H1 (cell line): ENCODE data around the gene ZMYND15. TPM values are rescaled to one million over a fixed set of nuclear protein-coding genes. Genes with fewer than 3 reads are reported as not detected.

Experiments
- ATF2 ChIP-seq: IDR thresholded peaks from 2 replicates; pipeline ENCODE4 v1.6.1; 2012; ENCODE audit warnings: low read length, inconsistent platforms
- EGR1 ChIP-seq: IDR thresholded peaks from 2 replicates; pipeline ENCODE4 v1.6.1; 2011; ENCODE audit warnings: low read depth, low read length, borderline replicate concordance
- EP300 ChIP-seq, 2 experiments: IDR thresholded peaks; 1 replicate in 1 of 2; 2 replicates in 1 of 2; pipeline ENCODE4 v1.6.1; 2011 to 2012; ENCODE audit warnings: low read depth in 2 of 2, low read length in 2 of 2, mild to moderate bottlenecking in 2 of 2, borderline replicate concordance in 1 of 2, inconsistent platforms in 1 of 2, moderate library complexity in 1 of 2
- FOSL1 ChIP-seq: IDR thresholded peaks from 2 replicates; pipeline ENCODE4 v1.6.1; 2011; ENCODE audit warnings: mild to moderate bottlenecking, low read depth, low read length, moderate library complexity; ENCODE audit not compliant: insufficient read depth
- GTF2F1 ChIP-seq: IDR thresholded peaks from 2 replicates; pipeline ENCODE4 v1.6.1; 2012; ENCODE audit warnings: low read depth, low read length, improper control_type of control experiment, borderline replicate concordance
- PHF8 ChIP-seq: fragments of 200-600 bp; sonication (generic); conservative IDR thresholded peaks from 2 replicates; pipeline ENCODE4 v1.7.1; 2012; ENCODE audit warnings: low read depth, mild to moderate bottlenecking, inconsistent platforms, low read length, moderate library complexity
- SRF ChIP-seq: IDR thresholded peaks from 2 replicates; pipeline ENCODE4 v1.6.1; 2011; ENCODE audit warnings: mild to moderate bottlenecking, low read depth, low read length, moderate library complexity
- YY1 ChIP-seq: IDR thresholded peaks from 2 replicates; pipeline ENCODE4 v1.6.1; 2011; ENCODE audit warnings: low read depth, mild to moderate bottlenecking, low read length
- polyA plus RNA-seq, 7 experiments: library from polyadenylated mRNA; depleted of rRNA in 3 of 7; stranded (reverse) in 5 of 7; unstranded in 2 of 7; fragments of >200 nt in 5 of 7; fragments of 200-250 nt in 2 of 7; gene quantifications; 1 replicate in 5 of 7; 2 replicates in 1 of 7; 4 replicates in 1 of 7; pipeline versions ENCODE4 v1.2.1 to v1.2.3, GENCODE V29; 2011 to 2013; ENCODE audit warnings: missing spikeins in 2 of 7, mixed read lengths in 2 of 7
- total RNA-seq: library from RNA; stranded (reverse); fragmentation: NEBNext Ultra II Directional; extraction: Animal tissue kit (Norgen Biotek cat#: 25700); gene quantifications from 2 replicates; pipeline ENCODE4 v1.2.1, GENCODE V29; 2021
- TF ChIP-seq, protein P1 (sequence below): fragments of 300-600 bp; sonication (generic); IDR thresholded peaks from 2 replicates; pipeline ENCODE4 v1.7.1; 2012; ENCODE audit warnings: low read length, moderate library complexity, mild to moderate bottlenecking, inconsistent platforms; ENCODE audit not compliant: insufficient replicate concordance

The ZMYND15 gene
- total and polyA plus RNA-seq, 2 of the 8 experiments (the other 6 are each of a cell fraction or from before 2014, with no cell fraction given) = 0.53 to 0.58 TPM

GRCh38 chr17:4786516-4786915, 46.9 kb downstream of the ZMYND15 start (continued):
- TF ChIP-seq, protein P1, sequence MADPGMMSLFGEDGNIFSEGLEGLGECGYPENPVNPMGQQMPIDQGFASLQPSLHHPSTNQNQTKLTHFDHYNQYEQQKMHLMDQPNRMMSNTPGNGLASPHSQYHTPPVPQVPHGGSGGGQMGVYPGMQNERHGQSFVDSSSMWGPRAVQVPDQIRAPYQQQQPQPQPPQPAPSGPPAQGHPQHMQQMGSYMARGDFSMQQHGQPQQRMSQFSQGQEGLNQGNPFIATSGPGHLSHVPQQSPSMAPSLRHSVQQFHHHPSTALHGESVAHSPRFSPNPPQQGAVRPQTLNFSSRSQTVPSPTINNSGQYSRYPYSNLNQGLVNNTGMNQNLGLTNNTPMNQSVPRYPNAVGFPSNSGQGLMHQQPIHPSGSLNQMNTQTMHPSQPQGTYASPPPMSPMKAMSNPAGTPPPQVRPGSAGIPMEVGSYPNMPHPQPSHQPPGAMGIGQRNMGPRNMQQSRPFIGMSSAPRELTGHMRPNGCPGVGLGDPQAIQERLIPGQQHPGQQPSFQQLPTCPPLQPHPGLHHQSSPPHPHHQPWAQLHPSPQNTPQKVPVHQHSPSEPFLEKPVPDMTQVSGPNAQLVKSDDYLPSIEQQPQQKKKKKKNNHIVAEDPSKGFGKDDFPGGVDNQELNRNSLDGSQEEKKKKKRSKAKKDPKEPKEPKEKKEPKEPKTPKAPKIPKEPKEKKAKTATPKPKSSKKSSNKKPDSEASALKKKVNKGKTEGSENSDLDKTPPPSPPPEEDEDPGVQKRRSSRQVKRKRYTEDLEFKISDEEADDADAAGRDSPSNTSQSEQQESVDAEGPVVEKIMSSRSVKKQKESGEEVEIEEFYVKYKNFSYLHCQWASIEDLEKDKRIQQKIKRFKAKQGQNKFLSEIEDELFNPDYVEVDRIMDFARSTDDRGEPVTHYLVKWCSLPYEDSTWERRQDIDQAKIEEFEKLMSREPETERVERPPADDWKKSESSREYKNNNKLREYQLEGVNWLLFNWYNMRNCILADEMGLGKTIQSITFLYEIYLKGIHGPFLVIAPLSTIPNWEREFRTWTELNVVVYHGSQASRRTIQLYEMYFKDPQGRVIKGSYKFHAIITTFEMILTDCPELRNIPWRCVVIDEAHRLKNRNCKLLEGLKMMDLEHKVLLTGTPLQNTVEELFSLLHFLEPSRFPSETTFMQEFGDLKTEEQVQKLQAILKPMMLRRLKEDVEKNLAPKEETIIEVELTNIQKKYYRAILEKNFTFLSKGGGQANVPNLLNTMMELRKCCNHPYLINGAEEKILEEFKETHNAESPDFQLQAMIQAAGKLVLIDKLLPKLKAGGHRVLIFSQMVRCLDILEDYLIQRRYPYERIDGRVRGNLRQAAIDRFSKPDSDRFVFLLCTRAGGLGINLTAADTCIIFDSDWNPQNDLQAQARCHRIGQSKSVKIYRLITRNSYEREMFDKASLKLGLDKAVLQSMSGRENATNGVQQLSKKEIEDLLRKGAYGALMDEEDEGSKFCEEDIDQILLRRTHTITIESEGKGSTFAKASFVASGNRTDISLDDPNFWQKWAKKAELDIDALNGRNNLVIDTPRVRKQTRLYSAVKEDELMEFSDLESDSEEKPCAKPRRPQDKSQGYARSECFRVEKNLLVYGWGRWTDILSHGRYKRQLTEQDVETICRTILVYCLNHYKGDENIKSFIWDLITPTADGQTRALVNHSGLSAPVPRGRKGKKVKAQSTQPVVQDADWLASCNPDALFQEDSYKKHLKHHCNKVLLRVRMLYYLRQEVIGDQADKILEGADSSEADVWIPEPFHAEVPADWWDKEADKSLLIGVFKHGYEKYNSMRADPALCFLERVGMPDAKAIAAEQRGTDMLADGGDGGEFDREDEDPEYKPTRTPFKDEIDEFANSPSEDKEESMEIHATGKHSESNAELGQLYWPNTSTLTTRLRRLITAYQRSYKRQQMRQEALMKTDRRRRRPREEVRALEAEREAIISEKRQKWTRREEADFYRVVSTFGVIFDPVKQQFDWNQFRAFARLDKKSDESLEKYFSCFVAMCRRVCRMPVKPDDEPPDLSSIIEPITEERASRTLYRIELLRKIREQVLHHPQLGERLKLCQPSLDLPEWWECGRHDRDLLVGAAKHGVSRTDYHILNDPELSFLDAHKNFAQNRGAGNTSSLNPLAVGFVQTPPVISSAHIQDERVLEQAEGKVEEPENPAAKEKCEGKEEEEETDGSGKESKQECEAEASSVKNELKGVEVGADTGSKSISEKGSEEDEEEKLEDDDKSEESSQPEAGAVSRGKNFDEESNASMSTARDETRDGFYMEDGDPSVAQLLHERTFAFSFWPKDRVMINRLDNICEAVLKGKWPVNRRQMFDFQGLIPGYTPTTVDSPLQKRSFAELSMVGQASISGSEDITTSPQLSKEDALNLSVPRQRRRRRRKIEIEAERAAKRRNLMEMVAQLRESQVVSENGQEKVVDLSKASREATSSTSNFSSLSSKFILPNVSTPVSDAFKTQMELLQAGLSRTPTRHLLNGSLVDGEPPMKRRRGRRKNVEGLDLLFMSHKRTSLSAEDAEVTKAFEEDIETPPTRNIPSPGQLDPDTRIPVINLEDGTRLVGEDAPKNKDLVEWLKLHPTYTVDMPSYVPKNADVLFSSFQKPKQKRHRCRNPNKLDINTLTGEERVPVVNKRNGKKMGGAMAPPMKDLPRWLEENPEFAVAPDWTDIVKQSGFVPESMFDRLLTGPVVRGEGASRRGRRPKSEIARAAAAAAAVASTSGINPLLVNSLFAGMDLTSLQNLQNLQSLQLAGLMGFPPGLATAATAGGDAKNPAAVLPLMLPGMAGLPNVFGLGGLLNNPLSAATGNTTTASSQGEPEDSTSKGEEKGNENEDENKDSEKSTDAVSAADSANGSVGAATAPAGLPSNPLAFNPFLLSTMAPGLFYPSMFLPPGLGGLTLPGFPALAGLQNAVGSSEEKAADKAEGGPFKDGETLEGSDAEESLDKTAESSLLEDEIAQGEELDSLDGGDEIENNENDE = no peak
- no peak for TF ChIP-seq EP300 (IDR thresholded peaks at IDR 0.05; ENCODE audit: borderline replicate concordance in 1 of 2, low read depth in 2 of 2, low read length in 2 of 2)
- no peak for TF ChIP-seq SRF
- TF ChIP-seq PHF8 = no peak
- no peak for TF ChIP-seq EGR1
- no peak for TF ChIP-seq ATF2
- no peak for TF ChIP-seq YY1
- no peak for TF ChIP-seq FOSL1
- TF ChIP-seq GTF2F1 = no peak
